HCT116 (cell line): ENCODE results near the gene FILIP1. TPM values are rescaled to one million over a fixed set of nuclear protein-coding genes. Genes with fewer than 3 reads are reported as not detected.

ENCODE experiments used
- ATAC-seq: fragments of 200-7000 bp; cut with Tn5 transposase; 2 replicates; pipeline ENCODE4 v1.9.1; 2020; ENCODE audit warnings: mild to moderate bottlenecking, moderate library complexity
- BruUV-seq: library from RNA; stranded (reverse); fragments of 400-500 nt; replicated peaks from 2 replicates; lab custom pipeline; 2021; lab: Mats Ljungman, UMichigan
- CTCF ChIA-PET: fragments of 300-600 bp; sonication (Branson Sonifier 250); formaldehyde crosslinking; loops from one replicate; lab custom pipeline; 2021; ENCODE audit warnings: antibody characterized with exemption; lab: Charles Lee
- POLR2A ChIA-PET: fragments of 300-600, 350-600 bp; sonication (Branson Sonifier 250); formaldehyde crosslinking; loops from one replicate; lab custom pipeline; 2021; ENCODE audit warnings: antibody characterized with exemption; lab: Charles Lee
- RAD21 ChIA-PET, 2 experiments: fragments of 300-600 bp; sonication (Branson Sonifier 250); formaldehyde crosslinking; loops; one replicate each; lab custom pipeline; 2023; ENCODE audit warnings: low total read pairs in 2 of 2; ENCODE audit not compliant: uncharacterized antibody in 2 of 2, unreplicated experiment in 2 of 2, low non-redundant PET in 1 of 2; lab: Charles Lee
- DNase-seq: peaks from one replicate; pipeline ENCODE4 v3.0.0-alpha.2; 2010; ENCODE audit warnings: low read depth, low spot score
- H2AFZ ChIP-seq: fragments of 200-600 bp; shearing (Covaris generic), sonication (generic); 2 replicates; pipeline ENCODE4 v1.6.1; 2017; ENCODE audit warnings: low read depth, mixed run types, mixed read lengths, antibody characterized with exemption, low read length; ENCODE audit not compliant: poor library complexity, severe bottlenecking
- H3K27ac ChIP-seq: 2 replicates; pipeline ENCODE4 v1.5.1; 2012; ENCODE audit warnings: low read depth, low read length
- H3K27me3 ChIP-seq: fragments of 200-600 bp; sonication (generic); 2 replicates; pipeline ENCODE4 v1.6.1; 2016; ENCODE audit warnings: mixed run types, low read length, mixed read lengths; ENCODE audit not compliant: insufficient read depth
- H3K36me3 ChIP-seq, 2 experiments: fragments of 200-500 bp in 1 of 2; fragments of 200-600 bp in 1 of 2; sonication (Bioruptor generic) in 1 of 2; sonication (generic) in 1 of 2; 2 replicates each; pipeline versions ENCODE4 v1.5.1 to v1.6.1; 2014 to 2016; ENCODE audit warnings: low read length in 2 of 2, inconsistent platforms in 1 of 2, mixed read lengths in 1 of 2, mixed run types in 1 of 2; ENCODE audit not compliant: insufficient read depth in 2 of 2, control insufficient read depth in 1 of 2
- H3K4me1 ChIP-seq, 2 experiments: fragments of 200-600 bp in 1 of 2; sonication (generic) in 1 of 2; 2 replicates each; pipeline versions ENCODE4 v1.5.1 to v1.6.1; 2012 to 2017; ENCODE audit warnings: low read length in 2 of 2, inconsistent platforms in 1 of 2, mild to moderate bottlenecking in 1 of 2, mixed read lengths in 1 of 2, mixed run types in 1 of 2, moderate library complexity in 1 of 2; ENCODE audit not compliant: insufficient read depth in 2 of 2, control insufficient read depth in 1 of 2
- H3K4me2 ChIP-seq: fragments of 200-600 bp; sonication (generic); 2 replicates; pipeline ENCODE4 v1.6.1; 2017; ENCODE audit warnings: mixed run types, low read length, mixed read lengths
- H3K4me3 ChIP-seq, 2 experiments: fragments of 200-600 bp in 1 of 2; sonication (generic) in 1 of 2; replicated peaks in 1 of 2; 2 replicates each; pipeline ENCODE4 v1.5.1; 2011 to 2016; ENCODE audit warnings: low read length in 2 of 2, control low read depth in 1 of 2, low read depth in 1 of 2, mild to moderate bottlenecking in 1 of 2, mixed read lengths in 1 of 2, mixed run types in 1 of 2
- H3K79me2 ChIP-seq: fragments of 200-600 bp; sonication (generic); 2 replicates; pipeline ENCODE4 v1.6.1; 2017; ENCODE audit warnings: mild to moderate bottlenecking, mixed run types, low read length, moderate library complexity, mixed read lengths; ENCODE audit not compliant: insufficient read depth
- H3K9ac ChIP-seq: fragments of 200-600 bp; sonication (generic); 2 replicates; pipeline ENCODE4 v1.6.1; 2016; ENCODE audit warnings: low read length, mixed read lengths
- H3K9me2 ChIP-seq: fragments of 200-600 bp; sonication (generic), shearing (Covaris generic); 2 replicates; pipeline ENCODE4 v1.6.1; 2017; ENCODE audit warnings: mixed run types, mild to moderate bottlenecking, moderate library complexity; ENCODE audit not compliant: insufficient read depth
- H3K9me3 ChIP-seq, 2 experiments: fragments of 200-500 bp in 1 of 2; fragments of 200-600 bp in 1 of 2; sonication (Bioruptor generic) in 1 of 2; sonication (generic) in 1 of 2; 2 replicates each; pipeline ENCODE4 v1.6.1; 2014 to 2017; ENCODE audit warnings: low read length in 2 of 2, mixed read lengths in 2 of 2, inconsistent platforms in 1 of 2, low read depth in 1 of 2, mild to moderate bottlenecking in 1 of 2, mixed run types in 1 of 2, moderate library complexity in 1 of 2; ENCODE audit not compliant: control insufficient read depth in 1 of 2, insufficient read depth in 1 of 2
- H4K20me1 ChIP-seq: fragments of 200-600 bp; sonication (generic), shearing (Covaris generic); 2 replicates; pipeline ENCODE4 v1.6.1; 2017; ENCODE audit warnings: mixed run types, mild to moderate bottlenecking, moderate library complexity; ENCODE audit not compliant: insufficient read depth
- CBX3 ChIP-seq: IDR thresholded peaks from 2 replicates; pipeline ENCODE4 v1.6.1; 2012; ENCODE audit warnings: low read depth
- CEBPB ChIP-seq: IDR thresholded peaks from 2 replicates; pipeline ENCODE4 v1.6.1; 2012; ENCODE audit warnings: low read depth
- EGR1 ChIP-seq: IDR thresholded peaks from 2 replicates; pipeline ENCODE4 v1.6.1; 2012; ENCODE audit warnings: low read depth
- ELF1 ChIP-seq: IDR thresholded peaks from 2 replicates; pipeline ENCODE4 v1.6.1; 2012; ENCODE audit warnings: low read depth, borderline replicate concordance
- EZH2 ChIP-seq: fragments of 200-600 bp; sonication (generic); IDR thresholded peaks from 2 replicates; pipeline ENCODE4 v1.6.1; 2017; ENCODE audit warnings: antibody characterized with exemption, mixed run types
- EZH2phosphoT487 ChIP-seq: fragments of 200-600 bp; IDR thresholded peaks from 2 replicates; pipeline ENCODE4 v1.6.1; 2018; ENCODE audit warnings: antibody characterized with exemption, borderline replicate concordance
- JUND ChIP-seq: IDR thresholded peaks from 2 replicates; pipeline ENCODE4 v1.6.1; 2012
- RAD21 ChIP-seq: IDR thresholded peaks from 2 replicates; pipeline ENCODE4 v1.6.1; 2012; ENCODE audit warnings: low read depth, mild to moderate bottlenecking
- SIN3A ChIP-seq: IDR thresholded peaks from 2 replicates; pipeline ENCODE4 v1.6.1; 2012; ENCODE audit warnings: low read depth
- SRF ChIP-seq: IDR thresholded peaks from 2 replicates; pipeline ENCODE4 v1.6.1; 2012; ENCODE audit warnings: low read depth
- TCF7L2 ChIP-seq: IDR thresholded peaks from 2 replicates; pipeline ENCODE4 v1.7.0; 2011; ENCODE audit warnings: borderline replicate concordance, inconsistent platforms; ENCODE audit not compliant: insufficient read depth, insufficient read length; ENCODE audit errors: extremely low read depth
- YY1 ChIP-seq: IDR thresholded peaks from 2 replicates; pipeline ENCODE4 v1.6.1; 2011; ENCODE audit warnings: low read length, low read depth, moderate library complexity, mild to moderate bottlenecking; ENCODE audit not compliant: insufficient replicate concordance; ENCODE audit errors: extremely low read depth
- ZFX ChIP-seq: fragments of 450-650 bp; IDR thresholded peaks from 2 replicates; pipeline ENCODE4 v1.6.1; 2017
- intact Hi-C: fragments of 100-400 bp; cut with micrococcal nuclease; formaldehyde crosslinking; loops from 2 replicates; pipeline ENCODE4 v1.10.0; 2022
- total RNA-seq: library from RNA; stranded (reverse); gene quantifications from one replicate; pipeline ENCODE4 v1.2.1, GENCODE V29; 2021; ENCODE audit not compliant: unreplicated experiment
- TF ChIP-seq, protein P1 (sequence below), 3 experiments: fragments of 200-600 bp in 1 of 3; sonication (generic) in 1 of 3; IDR thresholded peaks in 2 of 3; conservative IDR thresholded peaks in 1 of 3; 2 replicates each; pipeline ENCODE4 v1.5.1; 2012 to 2017; ENCODE audit warnings: low read depth in 2 of 3, low read length in 2 of 3, antibody characterized with exemption in 1 of 3, borderline replicate concordance in 1 of 3, control low read depth in 1 of 3, mild to moderate bottlenecking in 1 of 3, mixed read lengths in 1 of 3, mixed run types in 1 of 3, moderate library complexity in 1 of 3; ENCODE audit not compliant: insufficient read depth in 1 of 3

FILIP1 gene
- total RNA-seq, 1 experiment from 2014 or later: 0.05 TPM

DNA sequence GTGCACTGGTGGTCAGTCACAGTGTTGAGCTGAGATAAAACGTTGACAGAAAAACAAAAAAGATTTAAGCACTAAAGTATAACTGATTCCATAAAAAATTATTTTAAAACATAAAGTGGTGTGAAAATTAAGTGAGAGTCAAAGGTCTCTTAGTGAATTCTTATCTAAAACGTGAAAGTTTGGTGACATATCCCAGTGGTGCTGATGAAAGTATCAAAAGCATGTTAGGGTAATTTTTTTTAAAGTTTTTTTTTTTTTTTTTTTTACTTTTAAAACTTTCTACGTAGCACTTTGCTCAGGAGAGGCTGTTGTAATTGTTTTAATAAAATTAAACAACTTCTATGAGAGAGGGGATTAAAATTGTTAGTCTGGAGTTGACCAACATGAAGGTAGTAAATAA, 143.4 kb downstream of the FILIP1 start:
- H3K79me2 ChIP-seq: no peaks in the 10 kb centered on the region
- H3K36me3 ChIP-seq: no peaks in the 10 kb centered on the region
- POLR2A ChIA-PET: no interaction called here
- no peaks in the 10 kb centered on the region for H3K9me3 ChIP-seq
- no peaks in the 10 kb centered on the region for H3K27me3 ChIP-seq
- ATAC-seq (no peak), DNase-seq (no peak)
- H3K9me2 ChIP-seq: no peaks in the 10 kb centered on the region
- H3K4me1 ChIP-seq: no peaks in the 10 kb centered on the region
- no peak overlapping the region for H3K9ac ChIP-seq
- H2AFZ ChIP-seq: no peak overlapping the region
- RAD21 ChIA-PET: no interaction called here
- H4K20me1 ChIP-seq: no peaks in the 10 kb centered on the region
- no peak overlapping the region for H3K4me2 ChIP-seq
- no peak overlapping the region for H3K4me3 ChIP-seq
- no TSS peak for BruUV-seq
- H3K27ac ChIP-seq: no peak overlapping the region
- intact Hi-C loops: no loop called here
- no peak for TF ChIP-seq CEBPB
- no peak for TF ChIP-seq RAD21
- no peak for TF ChIP-seq TCF7L2
- no peak for TF ChIP-seq SIN3A
- no peak for TF ChIP-seq EZH2phosphoT487
- no peak for TF ChIP-seq EGR1
- TF ChIP-seq SRF: no peak
- TF ChIP-seq ELF1: no peak
- TF ChIP-seq JUND: no peak
- TF ChIP-seq, protein P1, sequence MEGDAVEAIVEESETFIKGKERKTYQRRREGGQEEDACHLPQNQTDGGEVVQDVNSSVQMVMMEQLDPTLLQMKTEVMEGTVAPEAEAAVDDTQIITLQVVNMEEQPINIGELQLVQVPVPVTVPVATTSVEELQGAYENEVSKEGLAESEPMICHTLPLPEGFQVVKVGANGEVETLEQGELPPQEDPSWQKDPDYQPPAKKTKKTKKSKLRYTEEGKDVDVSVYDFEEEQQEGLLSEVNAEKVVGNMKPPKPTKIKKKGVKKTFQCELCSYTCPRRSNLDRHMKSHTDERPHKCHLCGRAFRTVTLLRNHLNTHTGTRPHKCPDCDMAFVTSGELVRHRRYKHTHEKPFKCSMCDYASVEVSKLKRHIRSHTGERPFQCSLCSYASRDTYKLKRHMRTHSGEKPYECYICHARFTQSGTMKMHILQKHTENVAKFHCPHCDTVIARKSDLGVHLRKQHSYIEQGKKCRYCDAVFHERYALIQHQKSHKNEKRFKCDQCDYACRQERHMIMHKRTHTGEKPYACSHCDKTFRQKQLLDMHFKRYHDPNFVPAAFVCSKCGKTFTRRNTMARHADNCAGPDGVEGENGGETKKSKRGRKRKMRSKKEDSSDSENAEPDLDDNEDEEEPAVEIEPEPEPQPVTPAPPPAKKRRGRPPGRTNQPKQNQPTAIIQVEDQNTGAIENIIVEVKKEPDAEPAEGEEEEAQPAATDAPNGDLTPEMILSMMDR (IDR thresholded peaks at IDR 0.05 in 2 of 3, conservative IDR thresholded peaks at IDR 0.05 in 1 of 3; ENCODE audit: borderline replicate concordance in 1 of 3, insufficient read depth in 1 of 3, low read depth in 2 of 3, low read length in 2 of 3): no peak
- TF ChIP-seq EZH2: no peak
- TF ChIP-seq YY1: no peak
- TF ChIP-seq CBX3: no peak
- TF ChIP-seq ZFX: no peak
- CTCF ChIA-PET: no interaction called here
